Left renal pelvis (tissue), 4 donors: Measurements from ENCODE around the gene MTREX. TPM values are rescaled to one million over a fixed set of nuclear protein-coding genes. Genes with fewer than 3 reads are reported as not detected.

Experiments used
- DNase-seq, 4 donors: peaks; one replicate each; pipeline ENCODE4 v3.0.0-alpha.2; 2013; ENCODE audit warnings: low read depth in 4 of 4, low spot score in 3 of 4
- polyA plus RNA-seq, 4 donors: library from polyadenylated mRNA; unstranded; fragments of 120-200 nt; gene quantifications; one replicate each; pipeline ENCODE4 v1.2.1, GENCODE V29; 2013; ENCODE audit not compliant: insufficient read length in 4 of 4

MTREX gene
- polyA plus RNA-seq, 4 donors: 76.9 to 98.4 (median 94.1) TPM

GRCh38 chr5:55418994-55419968 lies 111.5 kb downstream of the MTREX start:
- DNase-seq: peak in 1 of 4 donors; percentile 39

DNA sequence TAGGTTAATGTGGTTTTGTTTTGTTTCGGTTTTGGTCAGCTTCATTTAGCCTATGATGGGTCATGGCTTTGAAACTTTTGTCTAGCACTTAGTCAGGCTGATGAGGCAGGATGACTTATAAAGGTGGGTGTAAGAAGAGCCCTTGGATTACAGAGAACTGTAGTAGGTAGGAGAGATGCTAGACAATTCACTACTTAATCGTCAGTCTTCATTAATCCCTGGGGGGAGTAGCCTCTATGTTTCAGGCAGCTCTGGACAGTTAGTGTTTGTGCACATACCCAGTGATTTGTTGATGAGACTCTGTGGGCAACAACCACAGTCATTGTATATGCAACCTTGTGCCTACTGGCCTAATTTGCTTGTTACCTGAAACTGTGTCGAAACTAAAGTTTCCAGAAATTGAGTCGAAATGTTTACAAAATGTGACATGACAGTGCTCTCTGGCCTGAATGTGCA lies 113.3 kb downstream of the MTREX start:
- no peak for DNase-seq

DNA sequence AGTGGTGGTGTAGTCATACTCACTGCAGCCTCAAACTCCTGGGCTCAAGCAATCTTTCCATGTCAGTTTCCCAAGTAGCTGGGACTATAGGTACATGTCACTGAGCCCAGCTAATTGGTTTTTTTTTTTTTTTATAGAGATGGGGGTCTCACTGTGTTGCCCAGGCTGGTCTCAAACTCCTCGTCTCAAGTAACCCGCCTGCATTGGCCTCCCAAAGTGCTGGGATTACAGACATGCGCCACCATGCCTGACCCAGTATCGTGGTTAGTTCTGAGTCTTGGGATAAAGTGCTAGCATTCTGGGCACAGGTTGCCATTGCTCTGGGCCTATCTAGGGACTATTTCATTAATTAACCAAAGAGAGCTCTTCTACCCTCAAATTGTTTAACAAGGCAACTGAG lies 118.7 kb downstream of the MTREX start:
- no peak for DNase-seq

GRCh38 chr5:55427157-55427556 lies 119.4 kb downstream of the MTREX start:
- no peak for DNase-seq

DNA sequence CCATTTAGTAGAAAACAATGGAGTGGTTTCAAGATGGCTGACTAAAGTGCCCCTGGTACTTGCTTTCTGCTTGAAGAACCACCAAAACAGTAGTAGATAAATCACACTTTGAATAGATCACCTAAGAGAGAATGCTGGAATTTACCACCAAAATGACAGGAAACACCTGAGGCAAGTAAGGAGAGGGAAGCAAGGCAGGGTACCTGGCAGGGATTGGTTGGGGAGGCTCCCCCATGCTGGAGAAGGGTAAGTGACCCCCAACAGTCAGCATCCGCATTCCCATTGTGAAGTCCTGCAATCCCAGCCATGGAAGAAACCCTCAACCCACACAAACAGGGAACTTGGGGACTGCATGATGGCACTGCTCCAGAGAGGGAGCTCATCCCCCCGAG lies 121.4 kb downstream of the MTREX start:
- DNase-seq: no peak

- DNase-seq: no peak
These were observed 121.9 kb downstream of the MTREX start for GRCh38 chr5:55429613-55430253.

GRCh38 chr5:55432549-55432948 lies 124.8 kb downstream of the MTREX start:
- DNase-seq: no peak

DNA sequence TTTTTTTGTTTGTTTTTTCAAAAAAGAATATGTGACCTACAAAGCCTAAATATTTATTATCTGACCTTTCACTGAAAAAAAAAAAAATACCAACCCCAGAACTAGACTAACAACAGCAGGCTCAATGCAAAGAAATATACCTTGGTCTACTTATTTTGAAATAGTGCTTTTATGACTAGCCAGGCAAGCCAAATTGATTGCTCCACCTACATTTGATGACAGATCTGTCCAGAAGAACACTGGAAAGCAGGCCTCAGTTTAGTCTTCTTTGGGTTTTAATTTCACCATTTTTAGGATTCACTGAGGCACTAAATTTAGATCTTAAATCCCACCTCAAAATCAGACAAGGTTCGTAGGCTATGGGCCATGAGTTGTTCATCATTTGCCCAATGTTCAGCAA lies 129.7 kb downstream of the MTREX start:
- DNase-seq: no peak

DNA sequence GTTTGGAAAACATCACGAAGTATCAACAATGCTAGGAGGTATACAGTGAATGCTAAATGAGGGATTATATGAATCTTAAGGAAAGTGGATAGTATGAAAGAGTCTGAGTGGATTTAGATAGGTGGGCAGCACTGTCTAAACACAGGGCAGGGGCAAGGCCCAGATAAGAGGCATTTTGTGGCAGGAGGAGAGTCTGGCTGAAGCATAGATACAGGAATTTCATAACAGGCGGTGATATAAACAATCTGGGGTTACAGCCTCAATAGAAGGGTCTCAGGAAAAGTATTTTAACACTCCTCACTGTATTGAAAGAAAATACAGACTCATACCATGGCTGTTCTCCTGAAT lies 130.0 kb downstream of the MTREX start:
- DNase-seq: no peak

DNA sequence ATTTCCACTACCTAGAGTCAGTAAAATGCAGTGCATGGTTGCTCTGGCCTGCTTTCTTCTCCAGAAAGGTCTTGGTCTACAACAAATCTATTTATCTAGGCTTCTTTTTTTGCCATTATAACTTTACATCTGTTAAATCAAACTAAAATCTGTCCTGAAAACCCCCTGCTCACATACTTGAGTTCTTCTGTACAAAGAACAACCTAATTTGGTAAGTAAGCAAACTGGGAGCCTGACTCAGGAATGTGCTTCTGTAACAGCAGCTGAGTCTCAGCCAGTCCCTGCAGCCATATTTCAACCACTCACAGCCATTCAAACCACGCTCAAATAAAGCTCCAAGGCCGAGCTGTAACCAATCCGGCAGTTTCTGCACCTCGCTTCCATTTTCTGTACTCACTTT lies 131.2 kb downstream of the MTREX start:
- DNase-seq: peak in 3 of 4 donors; percentile 39 to 48 (median 46)

DNA sequence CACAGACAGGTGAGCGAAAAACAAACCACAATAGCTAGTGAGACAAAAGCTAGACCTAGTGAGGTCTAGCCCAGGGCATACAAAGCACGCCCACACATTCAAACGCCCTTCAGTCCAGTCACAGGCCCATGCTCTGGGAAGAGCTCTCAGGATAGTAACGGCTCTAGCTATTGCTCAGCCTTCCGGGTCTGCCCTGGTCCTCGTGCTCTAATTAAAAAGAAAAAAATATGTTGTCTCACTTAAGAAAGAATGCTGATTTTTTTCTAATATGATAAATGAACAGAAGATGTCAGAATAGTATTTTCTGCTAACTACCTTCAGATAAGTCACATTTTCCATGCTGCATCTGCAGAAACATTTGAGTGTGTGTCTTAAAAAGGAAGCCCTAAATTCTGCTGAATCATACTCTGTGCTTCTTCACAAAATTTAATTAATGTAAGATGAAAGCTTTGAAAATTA lies 132.4 kb downstream of the MTREX start:
- no peak for DNase-seq

DNA sequence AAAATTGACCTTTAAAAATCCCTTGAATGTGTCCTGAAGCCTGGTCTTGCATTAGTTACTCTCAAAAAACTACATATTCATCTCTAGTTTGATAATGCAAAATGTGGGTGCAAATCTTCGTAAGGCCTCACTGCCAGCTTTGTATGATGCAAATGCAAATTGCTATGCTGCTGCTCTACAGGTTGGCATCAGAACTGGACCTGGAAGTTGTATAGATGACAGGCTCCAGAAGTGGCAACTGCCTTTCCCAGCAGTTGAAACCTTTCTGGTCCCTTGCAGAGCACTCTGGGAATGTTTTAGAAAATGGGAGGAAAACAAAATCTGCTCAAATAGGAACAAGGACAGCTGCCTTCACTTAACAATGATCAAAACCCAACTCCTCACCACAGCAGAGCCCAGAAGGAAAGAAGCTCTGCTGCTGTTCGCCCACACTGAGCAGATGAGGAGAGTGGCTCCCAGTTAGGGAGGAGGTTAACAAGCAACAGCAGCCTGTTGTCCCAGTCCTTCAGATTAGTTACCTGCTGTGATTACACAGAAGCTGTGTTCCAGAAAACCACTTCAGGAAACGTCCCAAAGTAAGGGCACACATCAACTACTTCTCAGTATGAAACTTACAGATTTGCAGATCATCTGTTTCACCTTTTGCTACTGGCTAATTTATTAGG lies 133.4 kb downstream of the MTREX start:
- DNase-seq: no peak

DNA sequence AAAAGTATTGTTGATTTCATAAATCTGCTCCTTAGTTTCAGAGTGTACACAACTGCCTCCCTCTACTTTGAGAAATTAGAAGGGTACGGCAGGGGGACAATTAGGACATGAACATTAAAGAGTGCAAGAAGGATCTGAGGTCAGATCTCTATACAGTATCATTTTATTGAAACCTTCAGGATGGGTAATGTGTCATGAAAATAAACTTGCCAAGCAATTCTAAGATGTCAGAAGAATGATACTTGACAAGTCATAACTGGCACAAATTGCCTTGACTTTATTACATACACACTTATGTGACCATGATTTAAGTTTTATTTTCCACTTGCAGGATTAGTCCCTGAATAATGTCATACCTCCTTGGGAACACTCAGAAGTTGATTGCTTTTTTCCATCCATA lies 134.2 kb downstream of the MTREX start:
- DNase-seq: no peak

GRCh38 chr5:55445791-55446190 lies 138.0 kb downstream of the MTREX start:
- DNase-seq: no peak

GRCh38 chr5:55446640-55447351 lies 139.0 kb downstream of the MTREX start:
- DNase-seq: no peak

DNA sequence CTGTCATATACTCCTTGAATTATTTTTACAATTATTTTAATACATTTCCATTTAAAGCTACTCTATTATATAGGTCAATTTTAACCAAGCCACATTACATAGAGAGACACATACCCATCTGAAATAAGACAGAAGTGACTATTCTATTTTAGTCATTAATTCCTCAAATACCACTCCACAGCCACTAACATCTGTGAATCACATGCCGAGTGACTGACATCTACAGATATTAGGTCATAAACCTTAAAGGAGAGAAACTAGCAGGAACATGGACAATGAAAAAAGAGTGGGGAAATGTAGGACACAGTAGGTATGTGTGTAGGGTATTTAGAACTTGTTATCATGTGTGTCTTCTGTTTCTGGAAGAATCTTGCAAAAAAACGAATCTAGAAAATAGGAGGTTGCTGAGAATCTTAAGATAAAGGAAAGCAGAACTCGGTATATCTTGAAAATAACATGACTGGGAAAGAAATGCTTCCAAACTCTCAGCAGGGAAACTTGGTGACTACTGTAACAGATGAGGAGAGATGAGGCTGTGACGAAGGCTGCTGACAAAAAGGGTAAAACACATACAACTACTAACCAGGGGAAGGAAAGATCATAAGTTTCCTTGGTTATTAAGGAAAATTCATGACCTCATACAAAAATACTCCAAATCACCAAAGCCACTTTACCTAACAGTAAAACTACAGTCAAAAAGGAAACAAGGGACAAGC lies 142.4 kb downstream of the MTREX start:
- DNase-seq: no peak

GRCh38 chr5:55451976-55452375 lies 144.2 kb downstream of the MTREX start:
- DNase-seq: no peak

GRCh38 chr5:55453211-55453610 lies 145.4 kb downstream of the MTREX start:
- DNase-seq: no peak

DNA sequence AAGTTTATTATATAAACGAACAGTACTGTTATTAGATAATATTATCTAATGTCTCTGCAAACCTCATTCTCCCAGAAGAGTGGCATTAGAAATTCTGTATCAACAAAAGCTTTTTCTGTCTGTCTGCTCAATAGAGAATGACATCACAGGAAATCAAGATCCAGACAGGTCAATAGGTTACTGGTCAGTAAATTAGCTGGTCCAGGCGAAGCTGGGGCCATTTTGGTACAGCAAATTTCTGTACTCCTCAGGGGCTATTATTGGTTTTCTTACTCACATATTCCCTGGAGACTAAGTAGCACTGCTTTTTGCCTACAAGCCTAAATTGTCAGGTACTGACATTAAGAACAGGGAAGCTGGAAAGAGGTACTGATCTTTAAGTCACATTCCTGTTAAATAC lies 146.5 kb downstream of the MTREX start:
- no peak for DNase-seq
